ENCODE results near the gene SYNE1.

SYNE1 gene

DNA sequence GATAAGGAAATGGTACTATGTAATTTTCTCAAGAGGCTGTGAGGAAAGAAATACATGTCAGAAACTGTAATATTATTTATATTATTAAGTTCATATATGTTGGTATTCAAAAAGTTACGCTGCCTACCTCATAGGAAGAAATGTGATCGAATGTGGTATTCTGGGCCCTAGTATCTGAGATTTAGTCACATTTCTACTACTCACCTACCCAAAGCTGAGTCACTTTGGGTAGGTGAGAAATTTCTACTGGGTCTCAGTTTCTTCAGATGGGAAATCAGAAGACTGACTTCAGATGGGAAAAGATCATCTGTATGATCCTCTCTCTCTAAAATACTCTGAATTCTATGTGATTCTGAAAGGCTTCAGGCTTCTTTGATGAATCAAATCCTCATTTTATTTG, 411.0 kb downstream of the SYNE1 start:
- H3K9me3 Mint-ChIP-seq = peaks cover 18% of the 10 kb centered on the region
- peaks cover 42% of the 10 kb centered on the region for H3K36me3 Mint-ChIP-seq (ENCODE audit: low read depth)
- DNase-seq (no peak), ATAC-seq (no peak)
- no peak overlapping the region for H3K4me3 Mint-ChIP-seq
- H3K27me3 Mint-ChIP-seq = no peaks in the 10 kb centered on the region
- H3K4me1 Mint-ChIP-seq = peaks cover 3% of the 10 kb centered on the region
- no peak overlapping the region for H3K27ac Mint-ChIP-seq

GRCh38 chr6:152225241-152225934, 411.8 kb downstream of the SYNE1 start:
- peaks cover 3% of the 10 kb centered on the region for H3K4me1 Mint-ChIP-seq
- H3K27me3 Mint-ChIP-seq = no peaks in the 10 kb centered on the region
- DNase-seq = no peak
- no peak overlapping the region for H3K4me3 Mint-ChIP-seq
- ATAC-seq = no peak
- H3K27ac Mint-ChIP-seq = no peak overlapping the region
- peaks cover 47% of the 10 kb centered on the region for H3K36me3 Mint-ChIP-seq (ENCODE audit: low read depth)
- H3K9me3 Mint-ChIP-seq = peaks cover 18% of the 10 kb centered on the region

- no peaks in the 10 kb centered on the region for H3K27me3 Mint-ChIP-seq
- peaks cover 18% of the 10 kb centered on the region for H3K9me3 Mint-ChIP-seq
- H3K4me1 Mint-ChIP-seq = peaks cover 3% of the 10 kb centered on the region
- H3K27ac Mint-ChIP-seq = no peak overlapping the region
- no peak for DNase-seq
- no peak for ATAC-seq
- H3K36me3 Mint-ChIP-seq (ENCODE audit: low read depth) = peaks cover 45% of the 10 kb centered on the region
- no peak overlapping the region for H3K4me3 Mint-ChIP-seq
Observed at GRCh38 chr6:152223636-152224035, 413.5 kb downstream of the SYNE1 start.

DNA sequence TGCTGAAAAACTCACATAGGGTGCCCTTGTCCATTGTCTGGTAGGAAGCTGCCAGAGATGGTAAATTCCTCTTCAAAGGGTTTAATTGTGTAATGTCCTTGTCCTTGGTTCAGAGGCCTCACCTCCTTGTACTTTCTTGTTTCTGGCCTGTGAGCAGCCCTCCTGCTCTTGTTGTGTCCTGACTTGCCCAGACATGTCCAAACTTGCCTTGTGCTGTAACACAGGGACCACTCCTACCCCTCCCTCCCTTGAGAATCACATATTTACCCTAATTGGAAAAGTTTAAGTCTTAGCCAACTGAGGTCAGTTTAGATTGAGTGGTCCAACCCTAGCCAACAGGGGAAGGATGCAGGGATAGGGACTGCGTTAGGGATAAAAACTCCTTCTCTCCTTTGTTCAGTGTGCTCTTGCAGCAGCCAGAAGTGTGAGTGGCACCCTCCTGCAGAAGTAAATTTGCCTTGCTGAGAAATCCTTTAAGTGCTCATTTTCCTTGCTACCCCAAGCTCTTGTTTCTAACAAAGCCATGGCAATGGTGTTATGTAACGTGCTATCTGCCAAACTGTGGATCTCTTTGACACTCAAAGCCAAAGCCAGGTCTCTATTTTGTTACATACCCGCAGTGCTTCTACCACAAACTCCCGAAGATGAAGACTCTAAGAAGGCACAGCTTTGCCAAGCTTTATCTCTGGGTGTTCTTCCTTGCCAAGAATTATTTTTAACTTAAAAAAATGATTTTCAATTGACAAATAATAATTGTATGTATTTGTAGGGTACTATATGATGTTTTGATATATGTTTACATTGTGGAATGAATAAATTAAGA, 415.1 kb downstream of the SYNE1 start:
- Mint-ChIP-seq H3K4me1 (peaks cover 3% of the 10 kb centered on the region), H3K4me3 (no peak overlapping the region), H3K27ac (no peak overlapping the region), H3K27me3 (no peaks in the 10 kb centered on the region), H3K9me3 (peaks cover 18% of the 10 kb centered on the region), H3K36me3 (ENCODE audit: low read depth) (peaks cover 49% of the 10 kb centered on the region)
- no peak for DNase-seq
- no peak for ATAC-seq

DNA sequence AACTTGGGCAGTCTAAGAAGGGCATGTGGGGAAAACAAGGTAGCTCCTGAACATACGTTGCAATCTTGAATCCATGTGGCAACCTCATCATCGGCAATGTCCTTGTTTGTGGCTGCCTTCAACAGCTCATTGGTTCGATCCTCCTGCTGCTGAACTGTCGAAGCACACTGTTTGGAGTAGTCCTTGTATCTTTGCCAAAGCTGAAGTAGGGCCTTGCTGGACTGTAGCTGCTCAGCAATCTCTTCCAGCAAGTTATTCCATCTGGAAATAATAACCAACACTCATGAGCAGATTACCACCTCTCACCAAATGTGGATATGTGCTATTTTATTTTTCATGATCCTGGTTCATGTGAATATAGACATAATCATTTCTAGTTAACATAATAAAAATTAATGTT, 416.4 kb downstream of the SYNE1 start:
- Mint-ChIP-seq H3K27me3 (no peaks in the 10 kb centered on the region), H3K27ac (no peak overlapping the region), H3K4me1 (no peaks in the 10 kb centered on the region), H3K4me3 (no peak overlapping the region), H3K36me3 (ENCODE audit: low read depth) (peaks cover 51% of the 10 kb centered on the region), H3K9me3 (peaks cover 18% of the 10 kb centered on the region)
- DNase-seq = no peak
- no peak for ATAC-seq

- peaks cover 39% of the 10 kb centered on the region for H3K36me3 Mint-ChIP-seq (ENCODE audit: low read depth)
- ATAC-seq = no peak
- DNase-seq = no peak
- peaks cover 17% of the 10 kb centered on the region for H3K9me3 Mint-ChIP-seq
- no peak overlapping the region for H3K4me3 Mint-ChIP-seq
- no peaks in the 10 kb centered on the region for H3K27me3 Mint-ChIP-seq
- no peak overlapping the region for H3K27ac Mint-ChIP-seq
- no peaks in the 10 kb centered on the region for H3K4me1 Mint-ChIP-seq
Observed at GRCh38 chr6:152218887-152219286, 418.3 kb downstream of the SYNE1 start.

DNA sequence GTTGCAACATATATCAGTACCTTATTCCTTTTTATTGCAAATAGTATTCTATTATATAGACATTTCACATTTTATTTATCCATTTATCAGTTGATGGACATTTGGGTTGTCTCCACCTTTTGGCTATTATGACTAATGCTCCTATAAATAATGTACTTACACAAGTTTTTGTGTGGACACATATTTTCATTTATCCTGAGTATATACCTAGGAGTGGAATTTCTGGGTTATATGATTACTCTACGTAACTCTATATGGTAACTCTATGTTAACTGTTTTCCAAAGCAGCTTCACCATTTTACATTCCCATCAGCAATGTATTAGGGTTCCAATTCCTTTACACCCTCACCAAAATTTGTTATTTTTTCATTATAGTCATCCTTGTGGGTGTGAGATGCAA, 424.7 kb downstream of the SYNE1 start:
- H3K27ac Mint-ChIP-seq = no peak overlapping the region
- H3K9me3 Mint-ChIP-seq = no peaks in the 10 kb centered on the region
- H3K36me3 Mint-ChIP-seq (ENCODE audit: low read depth) = peaks cover 14% of the 10 kb centered on the region
- no peak overlapping the region for H3K4me3 Mint-ChIP-seq
- no peaks in the 10 kb centered on the region for H3K4me1 Mint-ChIP-seq
- H3K27me3 Mint-ChIP-seq = no peaks in the 10 kb centered on the region
- ATAC-seq = no peak
- no peak for DNase-seq

DNA sequence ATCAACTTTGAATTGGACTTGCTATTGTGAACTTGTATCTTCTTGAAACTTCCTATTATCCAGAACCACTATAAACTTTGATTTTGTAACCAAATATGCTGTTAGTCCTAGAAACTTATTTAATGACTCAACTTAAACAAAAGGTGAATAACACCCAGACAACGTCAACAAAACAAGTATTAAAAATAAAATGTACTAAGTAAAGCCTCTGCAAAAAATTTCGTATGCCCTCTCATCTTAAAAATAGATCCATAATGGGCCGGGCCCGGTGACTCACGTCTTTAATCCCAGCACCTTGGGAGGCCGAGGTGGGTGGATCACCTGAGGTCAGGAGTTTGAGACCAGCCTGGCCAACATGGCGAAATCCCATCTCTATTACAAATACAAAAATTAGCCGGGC, 428.0 kb downstream of the SYNE1 start:
- ATAC-seq (no peak), DNase-seq (no peak)
- H3K27me3 Mint-ChIP-seq = no peaks in the 10 kb centered on the region
- H3K4me1 Mint-ChIP-seq = no peaks in the 10 kb centered on the region
- no peak overlapping the region for H3K4me3 Mint-ChIP-seq
- no peaks in the 10 kb centered on the region for H3K9me3 Mint-ChIP-seq
- H3K27ac Mint-ChIP-seq = no peak overlapping the region
- H3K36me3 Mint-ChIP-seq (ENCODE audit: low read depth) = peaks cover 16% of the 10 kb centered on the region

DNA sequence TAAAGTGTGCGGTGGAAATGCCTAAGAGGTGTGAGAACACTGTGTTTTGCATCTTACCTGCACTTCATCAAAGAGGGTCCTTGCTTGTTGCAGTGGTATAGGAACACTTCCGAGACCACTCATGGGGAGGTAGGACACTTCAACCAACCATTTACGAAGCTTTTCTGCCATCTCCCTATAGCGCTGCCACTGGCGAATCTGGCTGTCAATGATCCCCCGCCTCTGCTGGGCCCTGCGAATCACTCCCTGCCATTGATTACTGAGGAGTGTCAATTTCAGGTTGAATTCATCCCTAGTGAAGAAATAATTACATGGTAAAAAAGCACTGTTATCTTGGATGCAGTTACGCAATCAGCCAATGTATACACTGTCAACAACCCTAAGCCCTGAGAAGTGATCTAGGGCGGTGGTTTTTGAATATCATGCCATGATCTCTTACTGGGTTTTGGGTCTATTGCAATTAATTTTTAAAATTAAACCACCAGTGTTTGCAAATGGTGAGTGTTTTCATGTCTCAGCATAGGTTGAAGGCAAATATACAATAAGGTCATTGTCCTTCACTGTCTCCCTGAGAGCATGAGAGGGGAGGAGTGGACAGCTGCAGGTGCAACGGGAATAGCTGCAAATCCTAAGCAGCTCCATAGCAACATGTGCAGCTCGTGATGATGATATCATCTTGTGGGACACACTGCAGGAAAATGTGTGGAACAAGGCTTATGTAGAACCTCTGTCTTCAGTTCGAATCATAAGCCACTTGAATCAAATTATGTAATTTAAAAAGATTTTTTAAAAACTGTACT, 429.0 kb downstream of the SYNE1 start:
- DNase-seq (no peak), ATAC-seq (no peak)
- Mint-ChIP-seq H3K27ac (no peak overlapping the region), H3K4me1 (no peaks in the 10 kb centered on the region), H3K9me3 (no peaks in the 10 kb centered on the region), H3K27me3 (no peaks in the 10 kb centered on the region), H3K4me3 (no peak overlapping the region), H3K36me3 (ENCODE audit: low read depth) (peaks cover 15% of the 10 kb centered on the region)

- Mint-ChIP-seq H3K27ac (no peak overlapping the region), H3K27me3 (no peaks in the 10 kb centered on the region), H3K36me3 (ENCODE audit: low read depth) (peaks cover 17% of the 10 kb centered on the region), H3K4me3 (no peak overlapping the region), H3K4me1 (no peaks in the 10 kb centered on the region), H3K9me3 (no peaks in the 10 kb centered on the region)
- no peak for ATAC-seq
- peak; percentile 56 for DNase-seq
Observed at GRCh38 chr6:152206072-152206818, 430.9 kb downstream of the SYNE1 start.

- peaks cover 22% of the 10 kb centered on the region for H3K36me3 Mint-ChIP-seq (ENCODE audit: low read depth)
- no peak for ATAC-seq
Observed at GRCh38 chr6:152204591-152204990, 432.6 kb downstream of the SYNE1 start.

DNA sequence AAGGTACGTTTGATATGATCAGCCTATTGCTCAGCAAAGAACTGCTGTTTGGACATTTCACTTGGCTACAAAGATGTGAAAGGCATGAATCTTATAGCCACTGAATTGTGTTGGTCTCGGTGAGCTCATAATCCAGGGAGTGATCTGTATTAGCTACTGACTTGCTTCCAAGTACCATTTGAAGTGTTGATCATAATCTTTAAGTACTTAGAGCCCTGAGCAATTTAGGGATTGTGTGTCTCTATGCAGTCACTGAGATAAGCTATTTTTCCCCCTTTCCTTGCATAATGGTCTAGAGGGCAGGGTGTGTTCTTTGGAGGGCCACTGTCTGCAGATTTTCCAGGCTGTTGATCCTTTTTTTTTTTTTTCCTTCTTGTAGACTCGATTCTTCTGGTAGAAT, 436.0 kb downstream of the SYNE1 start:
- Mint-ChIP-seq H3K4me1 (peaks cover 8% of the 10 kb centered on the region), H3K4me3 (no peak overlapping the region), H3K9me3 (no peaks in the 10 kb centered on the region), H3K27me3 (no peaks in the 10 kb centered on the region), H3K36me3 (ENCODE audit: low read depth) (peaks cover 22% of the 10 kb centered on the region), H3K27ac (no peak overlapping the region)
- DNase-seq = no peak
- ATAC-seq = no peak

More at GRCh38 chr6:152204591-152204990, 432.6 kb downstream of the SYNE1 start:
- Mint-ChIP-seq H3K4me3 (no peak overlapping the region), H3K4me1 (no peaks in the 10 kb centered on the region), H3K27ac (no peak overlapping the region), H3K9me3 (no peaks in the 10 kb centered on the region), H3K27me3 (no peaks in the 10 kb centered on the region)
- no peak for DNase-seq

DNA sequence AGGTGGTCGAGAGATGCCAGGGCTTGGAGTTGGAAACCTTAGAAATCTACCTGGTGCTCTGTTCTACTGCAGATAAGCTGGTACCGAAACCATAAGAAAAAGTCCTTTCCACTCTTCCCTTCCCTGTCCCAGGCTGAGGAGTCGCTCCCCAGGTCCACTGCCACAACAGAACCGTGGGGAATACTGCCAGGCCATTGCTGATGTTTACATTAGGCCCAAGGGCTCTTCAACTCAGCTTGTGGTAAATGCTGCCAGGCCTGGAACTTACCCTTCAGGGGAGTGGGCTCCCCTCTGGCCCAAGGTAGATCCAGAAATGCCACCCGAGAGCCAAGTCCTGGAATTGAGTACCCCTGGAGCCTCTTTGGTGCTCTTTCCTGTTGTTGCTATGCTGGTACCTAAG, 441.3 kb downstream of the SYNE1 start:
- ATAC-seq = no peak
- peaks cover 29% of the 10 kb centered on the region for H3K9me3 Mint-ChIP-seq
- H3K27ac Mint-ChIP-seq = no peak overlapping the region
- H3K36me3 Mint-ChIP-seq (ENCODE audit: low read depth) = peaks cover 34% of the 10 kb centered on the region
- peaks cover 8% of the 10 kb centered on the region for H3K4me1 Mint-ChIP-seq
- no peak for DNase-seq
- no peaks in the 10 kb centered on the region for H3K27me3 Mint-ChIP-seq
- H3K4me3 Mint-ChIP-seq = no peak overlapping the region

DNA sequence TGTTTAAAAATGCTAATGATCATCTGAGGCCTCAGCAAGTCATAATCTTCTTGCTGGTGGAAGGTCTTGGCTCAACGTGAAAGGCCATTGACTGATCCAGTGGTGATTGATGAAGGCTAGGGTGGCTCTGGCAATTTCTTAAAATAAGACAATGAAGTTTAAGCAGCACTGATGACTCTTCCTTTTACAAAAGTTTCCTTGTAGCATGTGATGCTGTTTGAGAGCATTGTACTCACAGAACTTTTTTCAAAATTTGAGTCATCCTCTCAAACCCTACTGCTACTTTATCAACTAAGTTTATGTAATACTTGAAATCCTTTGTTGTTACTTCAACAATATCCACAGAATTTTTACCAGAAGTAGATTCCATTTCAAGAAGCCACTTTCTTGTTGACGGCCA, 447.4 kb downstream of the SYNE1 start:
- H3K9me3 Mint-ChIP-seq = peaks cover 28% of the 10 kb centered on the region
- DNase-seq (no peak), ATAC-seq (no peak)
- H3K27ac Mint-ChIP-seq = peak overlapping the region; percentile 21
- H3K4me3 Mint-ChIP-seq = no peak overlapping the region
- peaks cover 48% of the 10 kb centered on the region for H3K4me1 Mint-ChIP-seq
- no peaks in the 10 kb centered on the region for H3K27me3 Mint-ChIP-seq
- H3K36me3 Mint-ChIP-seq (ENCODE audit: low read depth) = peaks cover 20% of the 10 kb centered on the region
